SU-DHL-6 (cell line): Measurements from ENCODE around the gene PEX11B.
"Not testable (repeated sequence)": the region's sequence is repeated elsewhere in the genome, so short reads cannot be mapped to it uniquely, and the experiment has no call there.

ENCODE experiments used
- H2AFZ ChIP-seq: fragments of 200-600 bp; sonication (generic); 2 replicates; pipeline ENCODE4 v1.6.1; 2014; ENCODE audit warnings: low read depth, mild to moderate bottlenecking, moderate library complexity, mixed read lengths, antibody characterized with exemption, low read length; ENCODE audit not compliant: severe bottlenecking
- H3F3A ChIP-seq: fragments of 200-600 bp; shearing (Covaris generic); 2 replicates; pipeline ENCODE4 v1.6.0; 2016; ENCODE audit warnings: antibody characterized with exemption, mild to moderate bottlenecking; ENCODE audit not compliant: insufficient read depth
- H3K27ac ChIP-seq: fragments of 200-600 bp; sonication (generic); 2 replicates; pipeline ENCODE4 v1.5.1; 2016; ENCODE audit warnings: low read depth, mild to moderate bottlenecking, low read length, moderate library complexity, mixed read lengths
- H3K27me3 ChIP-seq: fragments of 200-600 bp; sonication (generic), shearing (Covaris generic); 2 replicates; pipeline ENCODE4 v1.6.0; 2014; ENCODE audit warnings: mild to moderate bottlenecking, low read length
- H3K36me3 ChIP-seq: fragments of 200-600 bp; sonication (generic); 2 replicates; pipeline ENCODE4 v1.6.1; 2014; ENCODE audit warnings: mild to moderate bottlenecking, low read length, mixed read lengths
- H3K4me2 ChIP-seq: fragments of 300-600, 200-600 bp; shearing (Covaris generic), sonication (generic); 2 replicates; pipeline ENCODE4 v1.6.0; 2014; ENCODE audit warnings: low read length, low read depth, mild to moderate bottlenecking; ENCODE audit not compliant: poor library complexity, severe bottlenecking
- H3K4me3 ChIP-seq: fragments of 200-600 bp; sonication (generic); 2 replicates; pipeline ENCODE4 v1.5.1; 2014; ENCODE audit warnings: antibody characterized with exemption, low read length, mild to moderate bottlenecking, mixed read lengths; ENCODE audit not compliant: insufficient read depth, poor library complexity, severe bottlenecking
- H3K79me2 ChIP-seq: fragments of 200-600 bp; sonication (generic); 2 replicates; pipeline ENCODE4 v1.6.1; 2014; ENCODE audit warnings: mild to moderate bottlenecking, low read length, moderate library complexity; ENCODE audit not compliant: insufficient read depth
- H3K9ac ChIP-seq: fragments of 200-600 bp; sonication (generic); 2 replicates; pipeline ENCODE4 v1.7.0; 2014; ENCODE audit warnings: mild to moderate bottlenecking, low read length
- H3K9me2 ChIP-seq: fragments of 200-600 bp; sonication (generic); replicated peaks from 2 replicates; pipeline ENCODE4 v1.6.1; 2014; ENCODE audit warnings: low read length; ENCODE audit not compliant: insufficient read depth
- H3K9me3 ChIP-seq: fragments of 200-600 bp; sonication (generic); 2 replicates; pipeline ENCODE4 v1.6.1; 2014; ENCODE audit warnings: low read length, mixed read lengths; ENCODE audit not compliant: insufficient read depth
- H4K20me1 ChIP-seq: fragments of 200-600 bp; sonication (generic); 2 replicates; pipeline ENCODE4 v1.6.1; 2014; ENCODE audit warnings: low read depth, mild to moderate bottlenecking, antibody characterized with exemption, low read length, moderate library complexity, mixed read lengths
- EZH2phosphoT487 ChIP-seq: fragments of 200-600 bp; sonication (generic), shearing (Covaris generic); conservative IDR thresholded peaks from 2 replicates; pipeline ENCODE4 v1.6.1; 2018; ENCODE audit warnings: mild to moderate bottlenecking, antibody characterized with exemption, low read length, moderate library complexity, mixed read lengths
- TF ChIP-seq, protein P1 (sequence below): fragments of 200-600 bp; sonication (generic); IDR thresholded peaks from one replicate; pipeline ENCODE4 v1.5.1; 2017; ENCODE audit warnings: antibody characterized with exemption, mild to moderate bottlenecking, low read length, moderate library complexity; ENCODE audit not compliant: insufficient read depth, poor library complexity, severe bottlenecking

PEX11B gene

DNA sequence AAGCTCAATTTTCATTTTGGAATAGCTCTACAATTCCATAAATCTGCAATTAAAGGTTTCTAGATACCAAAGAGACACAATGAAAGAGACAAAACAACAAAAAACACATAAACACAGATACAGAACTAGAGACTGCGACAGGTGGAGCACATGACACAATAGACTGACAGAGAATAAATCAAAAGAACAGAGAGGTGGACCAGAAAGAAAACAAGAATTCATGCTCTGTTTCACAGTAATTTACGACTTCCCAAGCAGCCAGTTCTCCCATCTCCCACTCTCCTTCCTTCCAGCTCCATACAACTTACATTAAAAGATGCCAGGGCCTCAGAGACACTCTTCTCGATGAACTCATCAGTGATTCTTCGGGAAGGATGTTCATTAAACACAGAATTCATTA is 23.9 kb upstream of the PEX11B start:
- Histone ChIP-seq H3K36me3 (no peaks in the 10 kb centered on the region), H3K79me2 (no peaks in the 10 kb centered on the region), H3K9me2 (no peaks in the 10 kb centered on the region), H3K27ac (no peak overlapping the region), H3K4me3 (no peak overlapping the region), H3F3A (no peaks in the 10 kb centered on the region), H4K20me1 (no peaks in the 10 kb centered on the region), H3K27me3 (no peaks in the 10 kb centered on the region), H2AFZ (no peak overlapping the region), H3K9me3 (no peaks in the 10 kb centered on the region), H3K9ac (no peak overlapping the region), H3K4me2 (no peak overlapping the region)
- TF ChIP-seq, protein P1, sequence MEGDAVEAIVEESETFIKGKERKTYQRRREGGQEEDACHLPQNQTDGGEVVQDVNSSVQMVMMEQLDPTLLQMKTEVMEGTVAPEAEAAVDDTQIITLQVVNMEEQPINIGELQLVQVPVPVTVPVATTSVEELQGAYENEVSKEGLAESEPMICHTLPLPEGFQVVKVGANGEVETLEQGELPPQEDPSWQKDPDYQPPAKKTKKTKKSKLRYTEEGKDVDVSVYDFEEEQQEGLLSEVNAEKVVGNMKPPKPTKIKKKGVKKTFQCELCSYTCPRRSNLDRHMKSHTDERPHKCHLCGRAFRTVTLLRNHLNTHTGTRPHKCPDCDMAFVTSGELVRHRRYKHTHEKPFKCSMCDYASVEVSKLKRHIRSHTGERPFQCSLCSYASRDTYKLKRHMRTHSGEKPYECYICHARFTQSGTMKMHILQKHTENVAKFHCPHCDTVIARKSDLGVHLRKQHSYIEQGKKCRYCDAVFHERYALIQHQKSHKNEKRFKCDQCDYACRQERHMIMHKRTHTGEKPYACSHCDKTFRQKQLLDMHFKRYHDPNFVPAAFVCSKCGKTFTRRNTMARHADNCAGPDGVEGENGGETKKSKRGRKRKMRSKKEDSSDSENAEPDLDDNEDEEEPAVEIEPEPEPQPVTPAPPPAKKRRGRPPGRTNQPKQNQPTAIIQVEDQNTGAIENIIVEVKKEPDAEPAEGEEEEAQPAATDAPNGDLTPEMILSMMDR: no peak
- no peak for TF ChIP-seq EZH2phosphoT487

GRCh38 chr1:145937436-145937835 is 18.9 kb upstream of the PEX11B start:
- Histone ChIP-seq H3K27me3 (no peaks in the 10 kb centered on the region), H3K9me2 (no peaks in the 10 kb centered on the region), H3K36me3 (no peaks in the 10 kb centered on the region), H3K4me3 (no peak overlapping the region), H3K4me2 (no peak overlapping the region), H3K9me3 (no peaks in the 10 kb centered on the region), H3K79me2 (no peaks in the 10 kb centered on the region), H3K27ac (no peak overlapping the region), H2AFZ (no peak overlapping the region), H4K20me1 (no peaks in the 10 kb centered on the region), H3F3A (peaks cover 8% of the 10 kb centered on the region), H3K9ac (no peak overlapping the region)
- no peak for TF ChIP-seq EZH2phosphoT487
- TF ChIP-seq, protein P1: no peak

- Histone ChIP-seq H3K9ac (no peak overlapping the region), H3K27ac (no peak overlapping the region), H3K9me3 (no peaks in the 10 kb centered on the region), H3K4me3 (no peak overlapping the region), H2AFZ (no peak overlapping the region), H3K79me2 (no peaks in the 10 kb centered on the region), H3F3A (peaks cover 8% of the 10 kb centered on the region), H3K36me3 (no peaks in the 10 kb centered on the region), H3K4me2 (no peak overlapping the region), H3K9me2 (no peaks in the 10 kb centered on the region), H3K27me3 (no peaks in the 10 kb centered on the region), H4K20me1 (no peaks in the 10 kb centered on the region)
- TF ChIP-seq EZH2phosphoT487: no peak
- TF ChIP-seq, protein P1: no peak
Observed at GRCh38 chr1:145936247-145936646, 17.7 kb upstream of the PEX11B start.

GRCh38 chr1:145935708-145936107 is 17.2 kb upstream of the PEX11B start:
- H4K20me1 ChIP-seq: no peaks in the 10 kb centered on the region
- H3K9ac ChIP-seq: no peak overlapping the region
- H3F3A ChIP-seq: peaks cover 9% of the 10 kb centered on the region
- H3K27ac ChIP-seq: no peak overlapping the region
- no peak overlapping the region for H2AFZ ChIP-seq
- TF ChIP-seq EZH2phosphoT487: no peak
- TF ChIP-seq, protein P1: no peak
- H3K9me3 ChIP-seq: no peaks in the 10 kb centered on the region
- no peaks in the 10 kb centered on the region for H3K27me3 ChIP-seq
- no peaks in the 10 kb centered on the region for H3K79me2 ChIP-seq
- no peak overlapping the region for H3K4me3 ChIP-seq
- H3K4me2 ChIP-seq: no peak overlapping the region
- H3K36me3 ChIP-seq: no peaks in the 10 kb centered on the region
- no peaks in the 10 kb centered on the region for H3K9me2 ChIP-seq

- not testable (repeated sequence) for H3K9me2 ChIP-seq, H4K20me1 ChIP-seq, H3K9me3 ChIP-seq, H3K36me3 ChIP-seq, H3K27me3 ChIP-seq, H3K4me3 ChIP-seq, H3K79me2 ChIP-seq, H2AFZ ChIP-seq
- H3K27ac ChIP-seq: peak overlapping the region; percentile 60
- peak overlapping the region; percentile 51 for H3K4me2 ChIP-seq
- H3K9ac ChIP-seq: peak overlapping the region; percentile 35; the same call in 1 of the 2 replicates
- peaks cover 40% of the 10 kb centered on the region for H3F3A ChIP-seq
Observed at GRCh38 chr1:145932522-145933009, 14.0 kb upstream of the PEX11B start.
